Osteocyte (in vitro differentiated cells): ENCODE results near the gene ACVR1B. TPM values are rescaled to one million over a fixed set of nuclear protein-coding genes. Genes with fewer than 3 reads are reported as not detected.

ENCODE experiments used
- DNase-seq: peaks from one replicate; pipeline ENCODE4 v3.0.0; 2021; ENCODE audit warnings: mixed read lengths; ENCODE audit not compliant: unreplicated experiment; ENCODE audit errors: extremely low spot score
- H3K27ac Mint-ChIP-seq: one replicate; pipeline ENCODE4 v1.8.0; 2021; ENCODE audit warnings: mild to moderate bottlenecking, mixed read lengths; ENCODE audit not compliant: unreplicated experiment
- H3K27me3 Mint-ChIP-seq: one replicate; pipeline ENCODE4 v1.8.0; 2021; ENCODE audit warnings: mixed read lengths; ENCODE audit not compliant: unreplicated experiment
- H3K36me3 Mint-ChIP-seq: one replicate; pipeline ENCODE4 v1.8.0; 2021; ENCODE audit warnings: mixed read lengths; ENCODE audit not compliant: unreplicated experiment
- H3K4me1 Mint-ChIP-seq: one replicate; pipeline ENCODE4 v1.8.0; 2021; ENCODE audit warnings: mixed read lengths; ENCODE audit not compliant: unreplicated experiment
- H3K4me3 Mint-ChIP-seq: one replicate; pipeline ENCODE4 v1.8.0; 2021; ENCODE audit warnings: mild to moderate bottlenecking, moderate library complexity, mixed read lengths; ENCODE audit not compliant: unreplicated experiment
- H3K9me3 Mint-ChIP-seq: one replicate; pipeline ENCODE4 v1.8.0; 2021; ENCODE audit warnings: mixed read lengths; ENCODE audit not compliant: unreplicated experiment
- CTCF ChIP-seq: fragments of 200-600 bp; sonication (generic); IDR thresholded peaks from 2 replicates; pipeline ENCODE4 v1.5.0; 2021; ENCODE audit warnings: antibody characterized with exemption, mild to moderate bottlenecking, moderate library complexity
- total RNA-seq: library from RNA; stranded (reverse); gene quantifications from 2 replicates; pipeline ENCODE4 v1.2.1, GENCODE V29; 2021

The ACVR1B gene
- total RNA-seq, 1 donor from 2014 or later = 15.8 TPM

GRCh38 chr12:51922146-51922545, 29.4 kb upstream of the ACVR1B start:
- no peaks in the 10 kb centered on the region for H3K9me3 Mint-ChIP-seq
- no peaks in the 10 kb centered on the region for H3K27me3 Mint-ChIP-seq
- H3K4me1 Mint-ChIP-seq = peaks cover 7% of the 10 kb centered on the region
- TF ChIP-seq CTCF = no peak
- no peaks in the 10 kb centered on the region for H3K36me3 Mint-ChIP-seq
- H3K4me3 Mint-ChIP-seq = no peak overlapping the region
- no peak for DNase-seq
- no peak overlapping the region for H3K27ac Mint-ChIP-seq

GRCh38 chr12:51922762-51923505, 28.6 kb upstream of the ACVR1B start:
- no peaks in the 10 kb centered on the region for H3K36me3 Mint-ChIP-seq
- H3K4me3 Mint-ChIP-seq = no peak overlapping the region
- no peak for DNase-seq
- no peaks in the 10 kb centered on the region for H3K27me3 Mint-ChIP-seq
- no peak for TF ChIP-seq CTCF
- H3K27ac Mint-ChIP-seq = no peak overlapping the region
- peaks cover 7% of the 10 kb centered on the region for H3K4me1 Mint-ChIP-seq
- no peaks in the 10 kb centered on the region for H3K9me3 Mint-ChIP-seq

- peak; percentile 77 for TF ChIP-seq CTCF
- H3K4me1 Mint-ChIP-seq = peaks cover 7% of the 10 kb centered on the region
- H3K27ac Mint-ChIP-seq = no peak overlapping the region
- H3K9me3 Mint-ChIP-seq = no peaks in the 10 kb centered on the region
- DNase-seq = no peak
- H3K27me3 Mint-ChIP-seq = peaks cover 2% of the 10 kb centered on the region
- no peaks in the 10 kb centered on the region for H3K36me3 Mint-ChIP-seq
- H3K4me3 Mint-ChIP-seq = no peak overlapping the region
Measured at GRCh38 chr12:51923506-51924365, 27.8 kb upstream of the ACVR1B start.

- H3K27me3 Mint-ChIP-seq = peaks cover 2% of the 10 kb centered on the region
- H3K4me1 Mint-ChIP-seq = peaks cover 7% of the 10 kb centered on the region
- no peaks in the 10 kb centered on the region for H3K36me3 Mint-ChIP-seq
- no peak for DNase-seq
- no peak for TF ChIP-seq CTCF
- H3K9me3 Mint-ChIP-seq = no peaks in the 10 kb centered on the region
- H3K4me3 Mint-ChIP-seq = no peak overlapping the region
- no peak overlapping the region for H3K27ac Mint-ChIP-seq
Measured at GRCh38 chr12:51924551-51925319, 26.8 kb upstream of the ACVR1B start.
